PC-3 (cell line): ENCODE results near the gene NAV2. TPM values are rescaled to one million over a fixed set of nuclear protein-coding genes. Genes with fewer than 3 reads are reported as not detected.

ENCODE experiments used
- ATAC-seq: fragments of 200-7000 bp; cut with Tn5 transposase; 2 replicates; pipeline ENCODE4 v1.9.1; 2020; ENCODE audit warnings: mild to moderate bottlenecking, moderate library complexity
- BruUV-seq: library from RNA; stranded (reverse); fragments of 400-500 nt; replicated peaks from 2 replicates; lab custom pipeline; 2021; lab: Mats Ljungman, UMichigan
- CTCF ChIA-PET: fragments of 300-600 bp; sonication (Branson Sonifier 250); formaldehyde crosslinking; loops from one replicate; lab custom pipeline; 2022; ENCODE audit warnings: antibody characterized with exemption; lab: Charles Lee
- POLR2A ChIA-PET: fragments of 300-600 bp; sonication (Branson Sonifier 250); formaldehyde crosslinking; loops from one replicate; lab custom pipeline; 2022; ENCODE audit warnings: antibody characterized with exemption; ENCODE audit not compliant: unreplicated experiment; lab: Charles Lee
- DNase-seq: peaks from one replicate; pipeline ENCODE4 v3.0.0-alpha.2; 2015
- H2AFZ ChIP-seq: fragments of 300-600 bp; sonication (generic); 2 replicates; pipeline ENCODE4 v1.6.0; 2016; ENCODE audit warnings: antibody characterized with exemption, low read length
- H3F3A ChIP-seq: fragments of 300-600 bp; sonication (generic); one replicate; pipeline ENCODE4 v1.6.0; 2017; ENCODE audit warnings: antibody characterized with exemption, low read length, control low read depth, mild to moderate bottlenecking; ENCODE audit not compliant: unreplicated experiment
- H3K27ac ChIP-seq: fragments of 300-600 bp; sonication (generic); 2 replicates; pipeline ENCODE4 v1.5.1; 2016; ENCODE audit warnings: mild to moderate bottlenecking, low read length
- H3K27me3 ChIP-seq: fragments of 300-600 bp; sonication (generic); 2 replicates; pipeline ENCODE4 v1.6.1; 2016; ENCODE audit warnings: low read length, mixed read lengths
- H3K36me3 ChIP-seq: fragments of 300-600 bp; sonication (generic); 2 replicates; pipeline ENCODE4 v1.6.1; 2016; ENCODE audit warnings: low read depth, mixed run types, low read length, mixed read lengths
- H3K4me1 ChIP-seq: fragments of 300-600 bp; sonication (generic); 2 replicates; pipeline ENCODE4 v1.5.1; 2016; ENCODE audit warnings: low read length; ENCODE audit not compliant: insufficient read depth
- H3K4me2 ChIP-seq: fragments of 300-600 bp; sonication (generic); 2 replicates; pipeline ENCODE4 v1.6.0; 2016; ENCODE audit warnings: low read length
- H3K4me3 ChIP-seq: fragments of 300-600 bp; sonication (generic); 2 replicates; pipeline ENCODE4 v1.5.1; 2016; ENCODE audit warnings: mild to moderate bottlenecking, low read length, mixed read lengths
- H3K79me2 ChIP-seq: fragments of 300-600 bp; sonication (generic); 2 replicates; pipeline ENCODE4 v1.6.1; 2017; ENCODE audit warnings: low read length, mixed read lengths
- H3K9ac ChIP-seq: fragments of 300-600 bp; sonication (generic); 2 replicates; pipeline ENCODE4 v1.6.0; 2016; ENCODE audit warnings: mild to moderate bottlenecking, low read length
- H3K9me2 ChIP-seq: fragments of 300-600 bp; sonication (generic); replicated peaks from 2 replicates; pipeline ENCODE4 v1.6.1; 2016; ENCODE audit warnings: mixed run types, low read length, mixed read lengths
- H3K9me3 ChIP-seq: fragments of 300-600 bp; sonication (generic); 2 replicates; pipeline ENCODE4 v1.6.1; 2016; ENCODE audit warnings: low read length, mixed read lengths
- H4K20me1 ChIP-seq: fragments of 300-600 bp; sonication (generic); 2 replicates; pipeline ENCODE4 v1.6.1; 2016; ENCODE audit warnings: low read length, mixed read lengths
- EZH2 ChIP-seq: fragments of 300-600 bp; sonication (generic); IDR thresholded peaks from one replicate; pipeline ENCODE4 v1.6.1; 2017; ENCODE audit warnings: antibody characterized with exemption, mild to moderate bottlenecking, low read length; ENCODE audit not compliant: unreplicated experiment
- EZH2phosphoT487 ChIP-seq: fragments of 300-600 bp; sonication (generic); IDR thresholded peaks from 2 replicates; pipeline ENCODE4 v1.6.1; 2018; ENCODE audit warnings: mild to moderate bottlenecking, antibody characterized with exemption, low read length, borderline replicate concordance
- intact Hi-C: fragments of 100-400 bp; cut with micrococcal nuclease; formaldehyde crosslinking; loops from 2 replicates; pipeline ENCODE4 v1.9.0; 2023
- total RNA-seq: library from RNA; depleted of rRNA; stranded (reverse); fragments of >200 nt; gene quantifications from 2 replicates; pipeline ENCODE4 v1.2.3, GENCODE V29; 2014
- TF ChIP-seq, protein P1 (sequence below): fragments of 300-600 bp; sonication (generic); conservative IDR thresholded peaks from 2 replicates; pipeline ENCODE4 v1.5.1; 2017; ENCODE audit warnings: antibody characterized with exemption, low read depth, mild to moderate bottlenecking, low read length

The NAV2 gene
- total RNA-seq, 1 experiment from 2014 or later, result 10.4 TPM

DNA sequence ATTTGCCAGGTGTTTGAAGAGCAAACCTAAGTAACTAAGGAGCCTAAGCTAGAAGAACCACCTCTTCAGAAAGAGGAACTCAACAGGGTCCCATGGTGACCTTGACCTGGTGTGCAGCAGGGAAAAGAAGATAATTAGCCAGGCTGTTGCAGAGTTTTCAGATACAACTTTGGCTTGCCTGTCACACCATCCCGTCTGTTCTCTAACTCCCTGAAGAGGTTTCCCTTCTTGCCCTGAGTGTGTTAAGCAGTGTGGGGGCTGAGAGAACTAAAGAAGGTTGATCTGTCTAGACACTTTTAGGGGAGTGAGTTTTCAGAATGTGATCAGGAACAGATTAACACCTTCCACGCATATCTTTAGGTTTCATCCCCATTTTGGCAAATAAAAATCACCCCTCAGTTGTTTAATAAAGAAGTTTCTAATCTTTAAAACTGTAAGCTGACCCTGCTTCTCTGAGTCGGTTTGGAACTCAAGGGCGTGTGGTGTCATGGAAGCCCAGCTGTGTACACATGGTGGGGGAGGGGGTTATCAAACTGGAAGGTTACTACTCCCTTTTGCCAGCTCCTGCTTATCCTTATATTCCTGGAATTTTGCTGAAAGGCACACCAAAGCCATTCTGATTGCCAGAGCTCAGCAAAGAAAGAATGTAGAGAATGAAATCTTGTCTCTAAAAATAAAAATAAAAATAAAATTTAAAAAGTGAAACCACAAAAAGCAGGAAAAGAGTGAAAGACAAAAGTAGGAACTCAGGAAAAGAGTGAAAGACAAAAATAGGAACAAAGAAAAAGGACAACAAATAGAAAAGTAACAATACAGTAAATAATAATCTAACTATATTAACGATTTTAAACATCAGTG lies 377.4 kb downstream of the NAV2 start:
- H3K36me3 ChIP-seq, result peaks cover 4% of the 10 kb centered on the region; the same call in 1 of the 2 replicates
- no peak overlapping the region for H2AFZ ChIP-seq
- no peak overlapping the region for H3K4me3 ChIP-seq
- no peaks in the 10 kb centered on the region for H4K20me1 ChIP-seq
- ChIA-PET POLR2A (no interaction called here), CTCF (no interaction called here)
- H3K27me3 ChIP-seq, result no peaks in the 10 kb centered on the region
- no peaks in the 10 kb centered on the region for H3K79me2 ChIP-seq
- H3K9me3 ChIP-seq, result no peaks in the 10 kb centered on the region
- no peak overlapping the region for H3K27ac ChIP-seq
- BruUV-seq, result no TSS peak
- H3K9ac ChIP-seq, result no peak overlapping the region
- no peaks in the 10 kb centered on the region for H3K4me1 ChIP-seq
- no peaks in the 10 kb centered on the region for H3K9me2 ChIP-seq
- TF ChIP-seq EZH2phosphoT487 (no peak), EZH2 (no peak)
- TF ChIP-seq, protein P1, sequence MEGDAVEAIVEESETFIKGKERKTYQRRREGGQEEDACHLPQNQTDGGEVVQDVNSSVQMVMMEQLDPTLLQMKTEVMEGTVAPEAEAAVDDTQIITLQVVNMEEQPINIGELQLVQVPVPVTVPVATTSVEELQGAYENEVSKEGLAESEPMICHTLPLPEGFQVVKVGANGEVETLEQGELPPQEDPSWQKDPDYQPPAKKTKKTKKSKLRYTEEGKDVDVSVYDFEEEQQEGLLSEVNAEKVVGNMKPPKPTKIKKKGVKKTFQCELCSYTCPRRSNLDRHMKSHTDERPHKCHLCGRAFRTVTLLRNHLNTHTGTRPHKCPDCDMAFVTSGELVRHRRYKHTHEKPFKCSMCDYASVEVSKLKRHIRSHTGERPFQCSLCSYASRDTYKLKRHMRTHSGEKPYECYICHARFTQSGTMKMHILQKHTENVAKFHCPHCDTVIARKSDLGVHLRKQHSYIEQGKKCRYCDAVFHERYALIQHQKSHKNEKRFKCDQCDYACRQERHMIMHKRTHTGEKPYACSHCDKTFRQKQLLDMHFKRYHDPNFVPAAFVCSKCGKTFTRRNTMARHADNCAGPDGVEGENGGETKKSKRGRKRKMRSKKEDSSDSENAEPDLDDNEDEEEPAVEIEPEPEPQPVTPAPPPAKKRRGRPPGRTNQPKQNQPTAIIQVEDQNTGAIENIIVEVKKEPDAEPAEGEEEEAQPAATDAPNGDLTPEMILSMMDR, result no peak
- intact Hi-C loops, result no loop called here
- no peak for DNase-seq
- no peak overlapping the region for H3K4me2 ChIP-seq
- no peaks in the 10 kb centered on the region for H3F3A ChIP-seq
- no peak for ATAC-seq

- no peaks in the 10 kb centered on the region for H3K4me1 ChIP-seq
- no peaks in the 10 kb centered on the region for H3K27me3 ChIP-seq
- H3K79me2 ChIP-seq, result no peaks in the 10 kb centered on the region
- ATAC-seq (no peak), DNase-seq (no peak)
- H3K27ac ChIP-seq, result no peak overlapping the region
- H4K20me1 ChIP-seq, result no peaks in the 10 kb centered on the region
- peaks cover 4% of the 10 kb centered on the region; the same call in 1 of the 2 replicates for H3K36me3 ChIP-seq
- no peak overlapping the region for H3K4me3 ChIP-seq
- no peak overlapping the region for H3K4me2 ChIP-seq
- TF ChIP-seq EZH2, result no peak
- TF ChIP-seq EZH2phosphoT487, result no peak
- TF ChIP-seq, protein P1, result no peak
- no peaks in the 10 kb centered on the region for H3F3A ChIP-seq
- no peaks in the 10 kb centered on the region for H3K9me2 ChIP-seq
- H3K9me3 ChIP-seq, result no peaks in the 10 kb centered on the region
- no TSS peak for BruUV-seq
- no peak overlapping the region for H2AFZ ChIP-seq
- POLR2A ChIA-PET, result no interaction called here
- CTCF ChIA-PET, result no interaction called here
- intact Hi-C loops, result no loop called here
- no peak overlapping the region for H3K9ac ChIP-seq
Observed at GRCh38 chr11:20090654-20091374, 378.2 kb downstream of the NAV2 start.
